NT2/D1 (cell line): Measurements from ENCODE around the gene SLC1A2.

Experiments
- SUZ12 ChIP-seq: IDR thresholded peaks from 2 replicates; pipeline ENCODE4 v1.6.1; 2011; ENCODE audit not compliant: insufficient read length, insufficient read depth; ENCODE audit errors: extremely low read depth
- YY1 ChIP-seq: IDR thresholded peaks from 2 replicates; pipeline ENCODE4 v1.6.1; 2011; ENCODE audit not compliant: insufficient read length, insufficient read depth
- ZNF274 ChIP-seq: IDR thresholded peaks from 2 replicates; pipeline ENCODE4 v1.6.1; 2011; ENCODE audit warnings: mild to moderate bottlenecking, low read depth, low read length

DNA sequence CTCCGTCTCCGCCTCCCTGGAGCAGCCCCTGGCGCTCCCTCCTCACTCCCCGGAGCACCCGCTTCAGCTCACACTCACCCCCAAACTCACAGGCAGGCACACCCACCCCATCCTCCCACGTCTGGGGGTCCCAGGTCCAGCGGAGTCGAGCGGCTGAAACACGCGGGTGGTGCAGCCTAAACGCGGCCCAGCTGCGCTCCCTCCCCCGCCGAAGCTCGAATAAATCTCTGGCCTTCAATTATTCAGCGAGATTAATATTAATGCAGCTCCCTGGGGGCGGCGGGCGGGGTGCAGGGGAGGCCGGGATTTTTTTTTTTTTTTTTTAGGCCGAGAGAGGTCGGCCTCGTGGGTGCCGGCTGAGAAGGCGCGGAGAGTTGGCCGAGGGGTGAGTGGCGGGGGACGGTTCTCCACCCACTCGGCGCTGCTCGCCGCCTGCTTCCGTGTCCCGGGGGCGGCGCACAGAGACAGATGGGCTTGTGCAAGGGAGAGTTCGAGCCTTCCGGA, 524 bp upstream of the SLC1A2 start:
- no peak for TF ChIP-seq YY1
- no peak for TF ChIP-seq SUZ12
- no peak for TF ChIP-seq ZNF274
